ENCODE results near the gene SHISA7. TPM values are rescaled to one million over a fixed set of nuclear protein-coding genes. Genes with fewer than 3 reads are reported as not detected.
"Not testable (repeated sequence)": the region's sequence is repeated elsewhere in the genome, so short reads cannot be mapped to it uniquely, and the experiment has no call there.

SHISA7 gene
- total RNA-seq, 1 donor from 2014 or later = 0.10 TPM

- no peak for DNase-seq
These were observed 3.0 kb upstream of the SHISA7 start for GRCh38 chr19:55446060-55446459.

DNA sequence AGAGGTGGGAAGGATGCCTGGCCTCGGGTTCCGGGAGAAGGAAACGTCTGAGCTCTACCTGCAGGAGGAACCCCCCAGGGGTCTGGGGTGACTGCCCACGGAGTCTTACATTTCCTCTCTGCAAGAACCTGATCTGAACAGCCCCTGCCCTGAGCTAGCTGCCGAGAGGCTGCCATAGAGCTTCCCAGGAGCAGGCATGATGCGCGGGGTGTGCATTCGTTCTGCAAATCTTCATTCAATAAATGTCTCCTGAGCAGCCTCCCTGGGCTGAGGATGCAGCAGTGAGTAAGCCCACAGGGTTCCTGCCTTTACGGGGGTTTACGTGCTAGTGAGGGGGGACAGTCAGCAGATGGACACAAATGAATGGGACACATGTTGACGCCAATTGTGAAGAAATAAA, 1.5 kb upstream of the SHISA7 start:
- no peak for DNase-seq

GRCh38 chr19:55443824-55444480, 852 bp upstream of the SHISA7 start:
- DNase-seq = no peak

DNA sequence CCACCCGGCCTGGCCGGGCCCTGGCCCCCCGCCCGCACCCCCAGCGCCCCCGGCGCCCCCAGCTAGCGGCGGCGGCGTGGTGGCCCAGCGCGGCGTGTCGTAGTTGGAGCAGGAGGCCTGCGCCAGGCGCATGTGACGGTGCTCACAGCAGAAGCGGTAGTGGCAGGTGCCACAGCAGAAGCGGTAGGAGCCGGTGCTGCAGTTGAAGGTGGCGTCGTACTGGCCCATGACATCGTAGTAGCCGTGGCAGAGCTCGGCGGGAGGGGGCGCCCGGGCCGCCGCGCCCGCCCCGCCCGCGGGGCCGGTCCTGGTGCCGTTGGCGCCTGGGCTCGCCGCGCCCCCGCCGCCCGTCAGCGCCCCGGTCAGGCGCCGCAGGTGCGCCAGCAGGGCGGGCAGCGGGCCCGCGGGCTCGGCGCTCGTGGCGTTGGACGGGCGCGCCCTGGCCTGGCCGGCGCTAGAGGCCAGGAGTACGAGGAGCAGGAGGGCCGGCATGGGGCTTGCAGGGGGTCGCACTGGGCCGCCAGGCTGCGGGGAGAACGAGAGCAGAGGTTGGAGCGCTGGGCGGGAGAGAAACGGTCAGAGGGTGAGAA, 633 bp downstream of the SHISA7 start:
- no peak for DNase-seq

GRCh38 chr19:55441692-55442321, 1.3 kb downstream of the SHISA7 start:
- no peak for DNase-seq

DNA sequence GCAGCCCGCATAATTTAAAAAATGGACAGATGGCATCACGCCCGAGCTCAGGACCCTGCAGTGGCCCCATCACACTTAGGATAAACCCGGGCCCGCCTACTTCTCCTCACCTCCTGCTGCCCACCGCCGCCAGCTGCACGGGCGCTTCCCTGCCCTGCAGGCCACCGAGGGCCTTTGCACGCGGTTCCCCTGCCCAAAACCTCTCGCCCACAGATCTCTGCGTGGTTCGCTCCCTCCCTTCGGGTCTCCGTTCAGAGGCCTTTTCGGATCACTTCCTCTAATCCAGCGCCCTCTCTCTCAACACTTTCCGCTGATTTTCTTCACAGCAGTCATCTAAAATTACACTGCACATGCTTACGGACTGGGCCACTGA, 1.8 kb downstream of the SHISA7 start:
- DNase-seq = no peak

GRCh38 chr19:55440411-55441105, 2.5 kb downstream of the SHISA7 start:
- no peak for DNase-seq

GRCh38 chr19:55439052-55439451, 4.0 kb downstream of the SHISA7 start:
- no peak for DNase-seq

- DNase-seq = peak; percentile 15
These were observed 5.7 kb downstream of the SHISA7 start for GRCh38 chr19:55437410-55437809.

GRCh38 chr19:55436847-55437246, 6.3 kb downstream of the SHISA7 start:
- DNase-seq = no peak

DNA sequence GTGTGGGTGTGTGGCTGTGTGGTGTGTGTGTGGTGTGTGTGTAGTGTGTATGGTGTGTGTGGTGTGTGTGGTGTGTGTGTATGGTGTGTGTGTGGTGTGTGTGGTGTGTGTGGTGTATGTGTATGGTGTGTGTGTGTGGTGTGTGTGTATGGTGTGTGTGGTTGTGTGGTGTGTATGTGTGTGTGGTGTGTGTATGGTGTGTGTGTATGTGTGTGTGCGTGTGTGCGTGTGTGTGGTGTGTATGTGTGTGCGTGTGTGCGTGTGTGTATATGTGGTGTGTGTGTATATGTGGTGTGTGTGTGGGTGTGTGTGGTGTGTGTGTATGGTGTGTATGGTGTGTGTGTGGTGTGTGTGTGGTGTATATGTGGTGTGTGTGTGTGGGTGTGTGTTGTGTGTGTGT, 8.1 kb downstream of the SHISA7 start:
- DNase-seq = no peak

DNA sequence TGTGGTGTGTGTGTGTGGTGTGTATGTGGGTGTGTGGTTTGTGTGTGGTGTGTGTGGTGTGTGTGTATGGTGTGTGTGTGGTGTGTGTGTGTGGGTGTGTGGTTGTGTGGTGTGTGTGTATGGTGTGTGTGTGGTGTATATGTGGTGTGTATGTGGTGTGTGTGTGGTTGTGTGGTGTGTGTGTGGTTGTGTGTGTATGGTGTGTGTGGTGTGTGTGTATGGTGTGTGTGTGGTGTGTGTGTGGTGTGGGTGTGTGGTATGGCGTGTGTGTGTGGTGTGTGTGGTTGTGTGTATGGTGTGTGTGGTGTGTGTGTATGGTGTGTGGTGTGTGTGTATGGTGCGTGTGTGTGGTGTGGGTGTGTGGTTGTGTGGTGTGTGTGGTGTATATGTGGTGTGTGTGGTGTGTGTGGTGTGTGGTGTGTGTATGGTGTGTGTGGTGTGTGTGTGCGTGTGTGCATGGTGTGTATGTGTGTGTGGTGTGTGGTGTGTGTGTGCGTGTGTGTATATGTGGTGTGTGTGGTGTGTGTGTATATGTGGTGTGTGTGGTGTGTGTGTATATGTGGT, 8.7 kb downstream of the SHISA7 start:
- DNase-seq = no peak

- no peak for DNase-seq
These were observed 9.8 kb downstream of the SHISA7 start for GRCh38 chr19:55433292-55433691.

GRCh38 chr19:55432241-55432959, 10.7 kb downstream of the SHISA7 start:
- DNase-seq = no peak

GRCh38 chr19:55431183-55431582, 11.9 kb downstream of the SHISA7 start:
- no peak for DNase-seq

DNA sequence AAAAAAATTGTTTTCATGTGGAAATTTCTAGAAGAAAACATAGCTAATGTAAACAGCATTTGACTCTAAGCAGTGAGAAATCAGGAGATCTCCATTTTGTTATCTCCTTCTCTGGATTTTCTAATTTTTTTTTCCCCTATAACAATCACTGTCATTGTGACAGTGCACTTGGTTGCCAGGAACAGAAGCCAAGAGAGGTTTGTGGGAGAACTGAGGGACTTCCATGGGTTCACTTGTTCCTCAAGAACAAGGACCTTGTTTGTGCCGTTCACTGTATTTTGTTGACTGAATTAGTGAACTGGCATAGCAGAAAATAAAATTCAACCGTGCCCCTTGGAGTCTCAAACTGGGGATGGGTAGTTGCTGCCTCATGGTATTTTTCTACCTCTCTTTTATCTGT, 17.1 kb downstream of the SHISA7 start:
- DNase-seq = no peak

GRCh38 chr19:55424518-55424917, 18.6 kb downstream of the SHISA7 start:
- no peak for DNase-seq

DNA sequence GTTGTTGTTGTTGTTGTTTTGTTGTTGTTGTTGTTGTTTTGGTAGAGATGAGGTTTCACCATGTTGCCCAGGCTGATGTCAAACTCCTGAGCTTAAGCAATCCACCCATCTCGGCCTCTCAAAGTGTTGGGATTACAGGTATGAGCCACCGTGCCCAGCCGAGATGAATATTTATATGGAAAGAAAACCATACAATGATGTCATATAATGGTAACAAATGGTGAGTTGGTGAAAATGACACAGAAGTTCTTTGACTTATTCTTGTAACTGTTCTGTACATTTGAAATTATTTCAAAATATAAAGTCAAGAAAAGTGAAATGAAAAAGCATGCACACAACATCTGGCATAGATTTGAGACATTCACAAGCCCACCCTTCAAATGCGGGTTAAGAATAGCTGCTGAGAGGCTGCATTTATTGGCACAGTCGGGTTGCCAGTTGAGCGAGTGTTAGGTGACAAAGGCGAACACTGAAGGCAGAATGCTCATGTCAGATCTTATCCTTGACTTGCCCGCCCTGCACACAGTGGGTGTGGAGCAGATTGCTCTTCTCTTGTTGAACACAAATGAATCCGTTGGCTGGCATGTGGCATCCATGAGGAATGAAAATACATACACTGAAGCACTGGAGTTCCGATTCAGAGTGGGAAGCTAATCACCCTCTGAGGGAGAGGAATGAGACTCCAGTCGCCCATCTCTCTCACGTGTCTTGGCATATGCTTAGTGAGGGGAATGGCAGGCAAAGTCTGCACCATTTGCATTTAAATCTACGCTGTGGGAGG, 19.7 kb downstream of the SHISA7 start:
- no peak for DNase-seq

DNA sequence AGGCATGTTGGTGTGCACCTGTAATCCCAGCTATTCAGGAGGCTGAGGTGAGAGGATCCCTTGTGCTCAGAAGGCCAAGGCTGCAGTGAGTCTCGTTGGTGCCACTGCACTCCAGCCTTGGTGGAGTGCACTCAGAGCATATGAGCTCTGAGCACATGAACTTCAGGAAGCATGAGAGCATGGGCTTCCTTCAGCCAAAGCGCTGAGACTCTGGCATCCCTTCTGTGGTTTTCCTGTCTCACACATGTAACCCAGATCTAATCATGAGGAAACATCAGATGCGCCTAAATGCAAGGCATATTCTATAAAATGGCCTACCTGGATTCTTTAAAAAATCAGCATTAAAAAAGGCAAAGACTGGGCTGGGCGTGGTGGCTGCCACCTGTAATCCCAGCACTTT, 21.8 kb downstream of the SHISA7 start:
- DNase-seq = not testable (repeated sequence)

DNA sequence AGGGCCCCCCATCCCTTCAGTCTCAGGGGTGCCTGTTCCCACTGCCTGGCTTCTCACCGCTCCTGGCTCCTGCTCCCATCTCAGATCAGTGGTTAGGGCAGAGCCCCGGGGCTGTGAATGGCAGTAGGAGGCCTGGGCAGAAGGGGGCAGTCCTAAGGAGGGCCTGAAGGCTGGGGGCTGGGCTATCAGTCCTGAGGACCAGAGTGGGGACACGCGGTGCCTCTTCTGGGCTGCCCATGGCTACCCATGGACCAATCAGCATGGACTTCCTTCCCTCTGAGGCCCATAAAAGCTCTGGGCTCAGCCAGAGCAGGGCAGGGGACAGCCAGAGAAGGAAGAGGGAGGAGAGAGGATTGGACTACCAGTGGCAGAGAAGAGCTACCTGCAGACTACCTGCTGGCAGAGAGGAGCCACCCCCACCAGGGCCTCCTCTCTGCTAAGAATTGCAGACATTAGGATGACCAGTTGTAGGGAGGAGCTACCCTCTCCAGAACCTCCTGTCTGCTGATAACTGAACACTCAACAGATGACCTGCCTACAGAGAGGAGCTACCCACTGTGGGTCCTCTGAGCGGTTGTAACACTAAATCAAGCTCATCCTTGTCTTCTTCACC, 23.4 kb downstream of the SHISA7 start:
- no peak for DNase-seq

DNA sequence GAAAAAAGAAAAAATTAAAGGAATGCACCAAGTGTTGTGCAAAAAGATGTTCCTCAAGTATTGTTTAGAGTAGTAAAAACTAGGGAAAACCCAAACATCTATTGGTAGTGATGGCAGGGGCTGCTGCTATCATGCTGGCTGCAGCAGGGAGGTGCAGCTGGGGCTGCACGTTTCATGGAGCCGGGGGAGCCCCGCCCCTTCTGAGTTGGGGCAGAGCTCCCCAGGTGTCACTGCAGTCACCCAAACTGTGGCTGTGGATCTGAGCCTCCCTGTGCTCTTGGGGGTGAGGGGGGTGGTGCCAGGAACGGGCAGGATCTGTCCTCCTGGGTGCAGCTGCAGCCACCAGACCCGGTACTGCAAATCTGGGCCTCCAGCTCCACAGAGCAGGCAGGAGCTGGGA, 24.0 kb downstream of the SHISA7 start:
- no peak for DNase-seq

All from skin of body (tissue), 2 donors.